Central memory CD8-positive, alpha-beta T cell (primary cell): ENCODE data around the gene ACTA2.

Source experiments
- ATAC-seq: fragments of 150-1000 bp; cut with Tn5 transposase; replicated peaks from 2 replicates; pipeline ENCODE4 v1.10.0; 2022; ENCODE audit warnings: mild to moderate bottlenecking, moderate FRiP score, moderate number of reproducible peaks; ENCODE audit not compliant: poor library complexity, severe bottlenecking; ENCODE audit errors: extremely low read depth
- DNase-seq, 2 donors: peaks; one replicate each; pipeline ENCODE4 v3.0.0; 2021; ENCODE audit warnings: low spot score in 2 of 2
- H3K27ac Mint-ChIP-seq: one replicate; pipeline ENCODE4 v1.8.0; 2022; ENCODE audit warnings: low read depth, mild to moderate bottlenecking, moderate library complexity, mixed read lengths
- H3K27me3 Mint-ChIP-seq: one replicate; pipeline ENCODE4 v1.8.0; 2022; ENCODE audit warnings: mixed read lengths
- H3K36me3 Mint-ChIP-seq: one replicate; pipeline ENCODE4 v1.8.0; 2022; ENCODE audit warnings: mild to moderate bottlenecking, moderate library complexity, mixed read lengths; ENCODE audit not compliant: insufficient read depth
- H3K4me1 Mint-ChIP-seq: one replicate; pipeline ENCODE4 v1.8.0; 2022; ENCODE audit warnings: mixed read lengths
- H3K4me3 Mint-ChIP-seq: one replicate; pipeline ENCODE4 v1.8.0; 2022; ENCODE audit warnings: mild to moderate bottlenecking, moderate library complexity, mixed read lengths
- H3K9me3 Mint-ChIP-seq: one replicate; pipeline ENCODE4 v1.8.0; 2022; ENCODE audit warnings: mixed read lengths

Gene ACTA2

GRCh38 chr10:88890681-88891381, 61.7 kb downstream of the ACTA2 start:
- no peak overlapping the region for H3K4me3 Mint-ChIP-seq
- peaks cover 50% of the 10 kb centered on the region for H3K4me1 Mint-ChIP-seq
- no peak for DNase-seq
- no peaks in the 10 kb centered on the region for H3K9me3 Mint-ChIP-seq
- H3K27ac Mint-ChIP-seq: peak overlapping the region; percentile 20
- no peak for ATAC-seq
- peaks cover 4% of the 10 kb centered on the region for H3K36me3 Mint-ChIP-seq
- no peaks in the 10 kb centered on the region for H3K27me3 Mint-ChIP-seq

GRCh38 chr10:88889559-88890337, 62.8 kb downstream of the ACTA2 start:
- no peaks in the 10 kb centered on the region for H3K27me3 Mint-ChIP-seq
- H3K4me1 Mint-ChIP-seq: peaks cover 58% of the 10 kb centered on the region
- no peaks in the 10 kb centered on the region for H3K9me3 Mint-ChIP-seq
- H3K27ac Mint-ChIP-seq: peak overlapping the region; percentile 20
- H3K4me3 Mint-ChIP-seq: no peak overlapping the region
- DNase-seq (no peak), ATAC-seq (no peak)
- H3K36me3 Mint-ChIP-seq: peaks cover 4% of the 10 kb centered on the region

GRCh38 chr10:88888810-88889445, 63.6 kb downstream of the ACTA2 start:
- Mint-ChIP-seq H3K27me3 (no peaks in the 10 kb centered on the region), H3K27ac (no peak overlapping the region), H3K4me1 (peaks cover 60% of the 10 kb centered on the region), H3K36me3 (peaks cover 4% of the 10 kb centered on the region), H3K4me3 (no peak overlapping the region), H3K9me3 (no peaks in the 10 kb centered on the region)
- no peak for ATAC-seq
- no peak for DNase-seq

- no peak for DNase-seq
- H3K9me3 Mint-ChIP-seq: no peaks in the 10 kb centered on the region
- H3K27ac Mint-ChIP-seq: no peak overlapping the region
- H3K36me3 Mint-ChIP-seq: peaks cover 13% of the 10 kb centered on the region
- ATAC-seq: no peak
- H3K27me3 Mint-ChIP-seq: no peaks in the 10 kb centered on the region
- peaks cover 79% of the 10 kb centered on the region for H3K4me1 Mint-ChIP-seq
- no peak overlapping the region for H3K4me3 Mint-ChIP-seq
Measured at GRCh38 chr10:88886557-88886956, 66.0 kb downstream of the ACTA2 start.
